A673 (cell line): ENCODE results near the gene MEIKIN.

Source experiments
- CTCF ChIP-seq: fragments of 300-800, 200-600 bp; sonication (generic); conservative IDR thresholded peaks from 2 replicates; pipeline ENCODE4 v1.5.1; 2017; ENCODE audit warnings: low read depth, mild to moderate bottlenecking, antibody characterized with exemption, low read length, moderate library complexity, mixed read lengths
- EZH2 ChIP-seq: fragments of 200-600 bp; sonication (generic); IDR thresholded peaks from 2 replicates; pipeline ENCODE4 v1.6.1; 2017; ENCODE audit warnings: borderline replicate concordance, low read depth, mild to moderate bottlenecking, mixed read lengths, antibody characterized with exemption, low read length; ENCODE audit not compliant: poor library complexity, severe bottlenecking

- TF ChIP-seq CTCF (no peak), EZH2 (no peak)
Measured at GRCh38 chr5:131942016-131942415, 3.4 kb downstream of the MEIKIN start.
